IMR-90 (cell line): Measurements from ENCODE around the gene ACHE.

Experiments
- BHLHE40 ChIP-seq: fragments of 150-350 bp; IDR thresholded peaks from 2 replicates; pipeline ENCODE4 v1.6.1; 2016; ENCODE audit warnings: mild to moderate bottlenecking, low read depth, low read length
- CEBPB ChIP-seq: IDR thresholded peaks from 2 replicates; pipeline ENCODE4 v1.6.1; 2012; ENCODE audit warnings: low read depth, low read length, improper control_type of control experiment
- MAFK ChIP-seq: IDR thresholded peaks from 2 replicates; pipeline ENCODE4 v1.6.1; 2012; ENCODE audit warnings: low read depth, low read length, improper control_type of control experiment
- MAZ ChIP-seq: IDR thresholded peaks from 2 replicates; pipeline ENCODE4 v1.6.1; 2012; ENCODE audit warnings: low read depth, mild to moderate bottlenecking, low read length, improper control_type of control experiment, moderate library complexity, borderline replicate concordance
- POLR2A ChIP-seq: IDR thresholded peaks from 2 replicates; pipeline ENCODE4 v1.6.1; 2012; ENCODE audit warnings: mild to moderate bottlenecking, low read depth, low read length
- RAD21 ChIP-seq: IDR thresholded peaks from 2 replicates; pipeline ENCODE4 v1.6.1; 2012; ENCODE audit warnings: low read length, improper control_type of control experiment
- RCOR1 ChIP-seq: IDR thresholded peaks from 2 replicates; pipeline ENCODE4 v1.6.1; 2012; ENCODE audit warnings: mild to moderate bottlenecking, low read length, improper control_type of control experiment; ENCODE audit not compliant: insufficient replicate concordance
- RFX5 ChIP-seq: IDR thresholded peaks from 2 replicates; pipeline ENCODE4 v1.8.0; 2012; ENCODE audit warnings: low read depth, mild to moderate bottlenecking, low read length, moderate library complexity
- SMC3 ChIP-seq: fragments of 150-350 bp; IDR thresholded peaks from 2 replicates; pipeline ENCODE4 v1.6.1; 2016; ENCODE audit warnings: low read depth, mild to moderate bottlenecking, antibody characterized with exemption, low read length, moderate library complexity
- TF ChIP-seq, protein P1 (sequence below): conservative IDR thresholded peaks from 2 replicates; pipeline ENCODE4 v1.5.1; 2012; ENCODE audit warnings: mild to moderate bottlenecking, low read depth, low read length, improper control_type of control experiment
- TF ChIP-seq, protein P2 (sequence below): fragments of 150-350 bp; IDR thresholded peaks from 2 replicates; pipeline ENCODE4 v1.6.1; 2016; ENCODE audit warnings: low read depth, mild to moderate bottlenecking, low read length, moderate library complexity, borderline replicate concordance
- TF ChIP-seq, protein P3 (sequence below): fragments of 150-350 bp; IDR thresholded peaks from 2 replicates; pipeline ENCODE4 v1.6.1; 2017; ENCODE audit warnings: mild to moderate bottlenecking, antibody characterized with exemption, low read length, low read depth

DNA sequence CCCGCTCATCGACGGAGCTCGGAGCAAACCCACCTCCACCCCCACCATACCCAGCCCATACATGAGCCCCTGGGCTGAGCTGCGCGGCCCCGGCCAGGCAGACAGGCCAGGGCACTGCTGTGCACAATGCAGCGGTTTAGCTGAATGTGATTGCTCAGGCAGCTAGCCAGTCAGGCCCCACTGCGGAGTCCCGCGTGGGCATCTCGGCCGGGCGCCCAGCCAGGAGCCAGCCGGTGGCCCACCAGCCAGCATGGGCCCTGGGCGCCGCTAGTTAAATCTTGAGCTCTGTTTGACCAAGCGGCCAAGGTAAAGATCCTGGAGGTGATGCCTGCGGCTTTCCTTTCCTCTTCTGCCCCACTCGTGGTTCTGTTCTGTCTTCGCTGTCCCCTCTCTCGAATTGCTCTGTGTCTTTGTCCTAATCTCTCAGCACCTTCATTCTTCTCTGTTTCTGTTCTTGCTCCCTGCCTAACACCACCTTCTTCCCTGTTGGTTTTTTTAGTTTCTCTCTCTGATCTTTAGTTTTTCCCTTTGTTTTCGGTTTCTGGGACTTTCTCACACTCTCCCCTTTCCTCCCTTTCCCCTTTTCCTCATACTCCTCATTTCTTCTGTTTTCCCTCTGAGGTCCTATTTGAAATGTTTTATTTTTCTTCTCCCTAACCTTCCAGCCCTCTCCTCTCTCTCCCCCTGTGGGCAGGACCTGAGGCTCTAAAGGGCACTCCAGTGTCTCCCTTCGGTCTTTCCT is 12.7 kb downstream of the ACHE start:
- TF ChIP-seq SMC3: no peak
- TF ChIP-seq, protein P1, sequence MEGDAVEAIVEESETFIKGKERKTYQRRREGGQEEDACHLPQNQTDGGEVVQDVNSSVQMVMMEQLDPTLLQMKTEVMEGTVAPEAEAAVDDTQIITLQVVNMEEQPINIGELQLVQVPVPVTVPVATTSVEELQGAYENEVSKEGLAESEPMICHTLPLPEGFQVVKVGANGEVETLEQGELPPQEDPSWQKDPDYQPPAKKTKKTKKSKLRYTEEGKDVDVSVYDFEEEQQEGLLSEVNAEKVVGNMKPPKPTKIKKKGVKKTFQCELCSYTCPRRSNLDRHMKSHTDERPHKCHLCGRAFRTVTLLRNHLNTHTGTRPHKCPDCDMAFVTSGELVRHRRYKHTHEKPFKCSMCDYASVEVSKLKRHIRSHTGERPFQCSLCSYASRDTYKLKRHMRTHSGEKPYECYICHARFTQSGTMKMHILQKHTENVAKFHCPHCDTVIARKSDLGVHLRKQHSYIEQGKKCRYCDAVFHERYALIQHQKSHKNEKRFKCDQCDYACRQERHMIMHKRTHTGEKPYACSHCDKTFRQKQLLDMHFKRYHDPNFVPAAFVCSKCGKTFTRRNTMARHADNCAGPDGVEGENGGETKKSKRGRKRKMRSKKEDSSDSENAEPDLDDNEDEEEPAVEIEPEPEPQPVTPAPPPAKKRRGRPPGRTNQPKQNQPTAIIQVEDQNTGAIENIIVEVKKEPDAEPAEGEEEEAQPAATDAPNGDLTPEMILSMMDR: no peak
- no peak for TF ChIP-seq BHLHE40
- no peak for TF ChIP-seq POLR2A
- TF ChIP-seq RFX5: no peak
- TF ChIP-seq MAZ: no peak
- TF ChIP-seq, protein P2, sequence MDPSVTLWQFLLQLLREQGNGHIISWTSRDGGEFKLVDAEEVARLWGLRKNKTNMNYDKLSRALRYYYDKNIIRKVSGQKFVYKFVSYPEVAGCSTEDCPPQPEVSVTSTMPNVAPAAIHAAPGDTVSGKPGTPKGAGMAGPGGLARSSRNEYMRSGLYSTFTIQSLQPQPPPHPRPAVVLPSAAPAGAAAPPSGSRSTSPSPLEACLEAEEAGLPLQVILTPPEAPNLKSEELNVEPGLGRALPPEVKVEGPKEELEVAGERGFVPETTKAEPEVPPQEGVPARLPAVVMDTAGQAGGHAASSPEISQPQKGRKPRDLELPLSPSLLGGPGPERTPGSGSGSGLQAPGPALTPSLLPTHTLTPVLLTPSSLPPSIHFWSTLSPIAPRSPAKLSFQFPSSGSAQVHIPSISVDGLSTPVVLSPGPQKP: no peak
- TF ChIP-seq RAD21: no peak
- no peak for TF ChIP-seq CEBPB
- TF ChIP-seq MAFK: no peak
- TF ChIP-seq RCOR1: no peak
- TF ChIP-seq, protein P3, sequence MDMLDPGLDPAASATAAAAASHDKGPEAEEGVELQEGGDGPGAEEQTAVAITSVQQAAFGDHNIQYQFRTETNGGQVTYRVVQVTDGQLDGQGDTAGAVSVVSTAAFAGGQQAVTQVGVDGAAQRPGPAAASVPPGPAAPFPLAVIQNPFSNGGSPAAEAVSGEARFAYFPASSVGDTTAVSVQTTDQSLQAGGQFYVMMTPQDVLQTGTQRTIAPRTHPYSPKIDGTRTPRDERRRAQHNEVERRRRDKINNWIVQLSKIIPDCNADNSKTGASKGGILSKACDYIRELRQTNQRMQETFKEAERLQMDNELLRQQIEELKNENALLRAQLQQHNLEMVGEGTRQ: no peak
